T47D (cell line): ENCODE data around the gene LEUTX.

Source experiments
- DNase-seq, 2 experiments: peaks; one replicate each; pipeline versions ENCODE4 v3.0.0 to v3.0.0-alpha.2; 2011 to 2012; ENCODE audit warnings: low read depth in 1 of 2, low spot score in 1 of 2
- JUND ChIP-seq: IDR thresholded peaks from 2 replicates; pipeline ENCODE4 v1.6.1; 2012; ENCODE audit warnings: low read depth
- in situ Hi-C: cut with HindIII; loops from 2 replicates; pipeline ENCODE4 v1.10.0; 2016; ENCODE audit warnings: low sequenced_read_pairs, low pct_unique_long_range_greater_than_20kb

Gene LEUTX, protein sequence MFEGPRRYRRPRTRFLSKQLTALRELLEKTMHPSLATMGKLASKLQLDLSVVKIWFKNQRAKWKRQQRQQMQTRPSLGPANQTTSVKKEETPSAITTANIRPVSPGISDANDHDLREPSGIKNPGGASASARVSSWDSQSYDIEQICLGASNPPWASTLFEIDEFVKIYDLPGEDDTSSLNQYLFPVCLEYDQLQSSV

DNA sequence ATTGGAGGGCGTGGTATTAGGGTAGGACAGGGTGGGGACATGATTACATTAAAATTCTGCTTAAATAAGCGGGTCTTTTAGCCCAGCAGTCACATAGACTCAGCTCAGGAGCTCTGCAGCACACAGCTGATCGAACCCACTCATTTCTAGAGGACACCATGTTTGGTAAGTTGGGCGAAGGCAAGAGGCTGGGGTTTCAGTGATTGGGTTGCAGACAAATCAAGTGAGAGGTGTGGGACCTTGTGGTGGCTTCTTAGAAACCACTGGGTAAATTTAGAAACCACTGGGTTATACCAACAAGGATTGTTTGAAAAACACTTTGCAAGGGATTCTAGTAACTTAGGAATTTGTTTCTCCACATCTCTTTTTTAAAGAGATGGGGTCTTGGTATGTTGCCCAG lies at the start of gene LEUTX:
LEUTX (plus strand) TSS at position 92 of the 400 bp plus-strand sequence; CDS start at position 159, 67 bp downstream.
- DNase-seq = no peak
- TF ChIP-seq JUND = no peak
- in situ Hi-C loops = no loop called here

DNA sequence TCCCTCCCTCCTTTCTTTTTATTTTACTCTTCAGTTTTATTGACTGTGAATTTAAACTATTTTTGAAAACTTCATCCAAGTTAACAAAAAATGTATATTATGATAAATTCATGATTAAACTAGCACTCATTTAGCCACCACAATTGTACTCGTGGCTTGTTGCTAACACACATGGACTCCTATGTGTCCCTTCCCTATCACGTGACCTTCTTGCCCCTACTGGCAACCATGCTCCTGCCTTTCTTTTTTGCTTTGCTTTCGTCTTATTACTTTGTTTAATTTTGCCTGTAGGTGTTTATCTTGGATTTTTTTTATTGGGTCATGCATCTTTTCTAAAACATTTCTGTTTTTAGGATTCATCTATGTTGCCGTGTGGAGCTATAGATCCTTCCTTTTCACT lies 49.1 kb upstream of the LEUTX start:
- no peak for TF ChIP-seq JUND
- no peak for DNase-seq
- in situ Hi-C loops = no loop called here

DNA sequence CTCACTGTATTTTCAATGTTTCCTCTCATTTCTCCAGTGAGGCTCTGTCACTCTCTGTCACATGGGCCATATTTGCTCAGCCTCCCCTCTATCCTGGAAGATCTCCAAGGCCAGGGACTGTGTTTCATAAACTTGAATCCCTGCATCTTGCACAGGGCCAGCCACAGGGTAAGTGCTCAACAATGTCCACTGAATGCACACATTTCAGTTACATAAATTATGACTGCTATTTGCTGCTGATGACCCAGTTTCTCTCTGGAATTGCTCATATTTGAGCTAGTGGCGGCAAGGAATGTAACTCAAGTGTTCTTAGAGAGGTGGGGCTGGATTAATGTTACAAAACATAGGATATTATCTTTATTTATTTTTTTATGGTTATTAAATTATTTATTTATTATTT lies 47.0 kb upstream of the LEUTX start:
- in situ Hi-C loops = no loop called here
- DNase-seq = no peak
- no peak for TF ChIP-seq JUND

DNA sequence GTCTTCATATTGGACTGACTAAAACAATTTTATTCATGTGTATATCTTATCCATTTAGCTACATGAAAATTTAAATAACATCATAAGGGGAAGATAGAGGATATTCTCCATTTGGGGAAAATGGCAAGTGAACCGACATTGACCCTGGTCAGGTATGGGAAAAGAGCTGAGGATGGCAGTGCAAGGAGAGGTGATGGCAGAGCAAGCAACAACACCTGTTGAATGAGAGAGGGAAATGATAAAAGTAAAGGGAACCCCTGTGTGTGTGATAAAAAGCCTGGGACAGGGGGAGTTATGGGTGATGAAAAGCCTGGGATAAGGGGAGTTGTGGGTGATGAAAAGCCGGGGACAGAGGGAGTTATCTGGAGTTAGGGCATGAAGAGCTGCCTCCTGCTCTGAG lies 44.8 kb upstream of the LEUTX start:
- in situ Hi-C loops = no loop called here
- TF ChIP-seq JUND = no peak
- DNase-seq = no peak

DNA sequence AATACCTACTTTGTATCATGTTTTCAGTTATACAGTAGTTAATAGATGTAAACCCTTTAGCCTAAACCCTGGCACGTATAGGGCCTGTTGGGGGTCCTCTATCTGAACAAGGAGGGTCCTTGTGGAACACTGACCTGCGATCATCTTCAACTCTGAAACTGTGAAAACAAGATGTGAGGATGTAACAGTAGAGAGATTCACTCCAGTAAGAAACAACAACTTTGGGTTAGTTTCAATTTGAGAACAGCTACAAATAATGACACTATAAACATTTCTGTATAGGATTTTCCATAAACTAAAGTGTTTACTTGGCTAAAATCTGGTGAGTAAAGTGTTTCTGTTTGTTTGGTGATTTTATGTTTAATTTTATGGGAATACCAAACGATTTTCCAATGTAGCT lies 43.0 kb upstream of the LEUTX start:
- in situ Hi-C loops = no loop called here

DNA sequence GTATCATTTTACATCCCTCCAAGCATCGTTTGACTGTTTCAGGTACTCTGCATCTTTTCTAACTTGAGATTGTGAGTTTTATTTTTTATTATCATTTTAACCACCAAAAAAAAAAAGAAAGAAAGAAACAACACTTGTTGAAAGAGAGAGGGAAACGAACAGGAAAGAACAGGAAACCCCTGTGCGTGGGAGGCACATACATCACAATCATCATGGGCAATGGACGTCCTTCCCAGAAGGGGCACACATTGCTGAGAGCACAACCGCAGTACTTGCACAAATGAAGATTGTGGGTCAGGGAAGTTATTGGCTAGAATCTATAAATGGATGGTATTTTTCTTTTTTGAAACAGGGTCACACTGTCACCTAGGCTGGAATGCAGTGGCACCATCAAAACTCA lies 42.6 kb upstream of the LEUTX start:
- no peak for DNase-seq
- TF ChIP-seq JUND = no peak
- in situ Hi-C loops = no loop called here

More for the DNA sequence above, 43.0 kb upstream of the LEUTX start:
- no peak for TF ChIP-seq JUND
- DNase-seq = no peak

DNA sequence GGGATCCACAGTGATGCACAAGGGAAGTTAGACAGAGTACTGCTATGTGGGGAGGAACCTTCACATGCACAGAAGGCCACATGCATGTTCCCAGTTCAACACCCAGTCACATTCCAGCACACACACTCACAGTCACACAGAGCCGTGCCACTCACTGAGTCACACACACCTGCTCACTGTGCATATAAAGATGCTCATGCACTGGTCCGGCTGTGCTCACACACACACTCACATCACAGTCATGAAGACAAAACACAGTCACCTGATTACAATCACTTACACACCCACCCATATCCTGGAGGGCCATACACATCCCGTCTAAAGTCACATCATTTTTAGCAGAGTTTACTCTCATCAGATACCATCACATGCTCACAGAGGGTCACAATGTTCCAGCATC lies 41.3 kb upstream of the LEUTX start:
- TF ChIP-seq JUND = no peak
- in situ Hi-C loops = no loop called here
- DNase-seq = no peak

DNA sequence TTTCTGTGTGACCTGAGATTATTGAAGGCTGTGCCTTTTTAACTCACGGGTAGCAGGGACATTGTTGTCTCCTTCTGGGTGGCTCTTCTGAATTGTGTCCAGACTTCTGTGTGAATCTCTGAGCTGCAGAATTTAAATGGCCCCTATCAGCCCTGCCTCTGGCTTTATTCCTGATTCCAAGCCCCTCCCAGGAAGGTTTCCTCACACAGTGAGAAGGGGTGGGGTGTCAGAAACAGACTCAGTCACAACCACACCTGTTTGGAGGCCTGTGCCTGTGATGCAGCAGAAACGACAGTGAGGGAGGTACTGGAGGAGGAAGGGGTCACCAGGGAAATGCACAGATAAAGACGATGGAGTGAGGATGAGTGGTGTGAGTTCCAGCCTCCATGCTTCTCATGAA lies 40.8 kb upstream of the LEUTX start, which contains the start of gene CLC:
CLC (minus strand) TSS at position 139 of the 400 bp plus-strand sequence; CDS start at position 62, 77 bp downstream.
- in situ Hi-C loops = no loop called here
- DNase-seq = no peak
- no peak for TF ChIP-seq JUND

DNA sequence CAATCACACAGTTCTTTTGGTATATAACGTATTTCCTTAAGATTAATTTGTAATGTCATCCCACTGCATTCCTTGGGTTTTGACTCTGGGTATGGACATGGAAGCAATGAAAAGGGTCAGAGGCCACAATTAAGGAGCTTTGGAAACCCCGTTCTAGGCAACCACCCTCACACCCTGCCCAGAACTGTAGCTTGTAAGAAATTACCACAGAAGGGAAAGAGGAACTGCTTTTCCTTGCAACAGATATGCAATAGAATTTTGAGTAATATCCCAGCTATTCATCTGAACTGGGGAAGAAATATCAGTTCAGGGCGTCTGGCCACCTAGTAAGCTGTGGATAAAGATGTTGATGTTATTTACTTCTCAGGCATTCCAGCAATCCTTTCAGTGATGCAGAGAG lies 39.8 kb upstream of the LEUTX start:
- TF ChIP-seq JUND = no peak
- in situ Hi-C loops = no loop called here
- no peak for DNase-seq

DNA sequence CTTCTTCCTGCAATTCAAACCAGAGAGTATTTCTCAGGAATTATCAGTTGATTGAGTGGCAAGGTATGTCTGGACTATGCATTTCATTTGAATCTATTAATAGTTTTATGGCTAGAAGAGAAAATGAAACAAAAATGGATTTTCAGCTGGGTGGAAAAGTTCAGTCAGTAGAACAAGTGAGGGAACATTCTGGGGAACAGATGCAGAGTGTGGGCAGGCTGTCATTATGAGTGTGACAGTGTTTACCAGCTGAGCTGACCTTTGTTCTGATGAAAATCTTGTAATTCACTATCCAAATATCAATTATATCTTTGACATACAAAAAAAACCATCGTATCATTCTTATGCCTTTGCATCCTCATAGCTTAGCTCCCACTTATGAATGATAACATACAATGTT lies 38.3 kb upstream of the LEUTX start:
- in situ Hi-C loops = no loop called here
- DNase-seq = no peak

DNA sequence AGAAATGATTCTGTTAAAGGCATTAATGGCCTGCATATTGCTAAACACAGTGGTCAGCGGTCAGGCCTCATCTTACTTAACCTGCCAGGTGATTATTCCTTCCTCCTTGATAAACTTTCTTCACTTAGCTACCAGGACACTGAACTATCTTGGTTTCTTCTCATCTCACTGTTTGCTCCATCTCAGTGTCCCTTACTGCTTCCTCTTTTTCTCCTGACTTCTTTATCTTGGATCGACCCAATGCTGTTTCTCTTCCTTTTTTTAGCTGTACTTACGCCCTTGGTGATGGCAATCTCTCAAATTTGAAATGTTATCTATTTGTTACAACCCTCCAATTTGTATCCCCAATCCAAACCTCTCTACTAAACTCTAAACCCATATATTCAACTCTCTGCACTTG lies 33.0 kb upstream of the LEUTX start:
- no peak for DNase-seq
- in situ Hi-C loops = no loop called here
- TF ChIP-seq JUND = no peak

More for the DNA sequence above, 38.3 kb upstream of the LEUTX start:
- TF ChIP-seq JUND = no peak

DNA sequence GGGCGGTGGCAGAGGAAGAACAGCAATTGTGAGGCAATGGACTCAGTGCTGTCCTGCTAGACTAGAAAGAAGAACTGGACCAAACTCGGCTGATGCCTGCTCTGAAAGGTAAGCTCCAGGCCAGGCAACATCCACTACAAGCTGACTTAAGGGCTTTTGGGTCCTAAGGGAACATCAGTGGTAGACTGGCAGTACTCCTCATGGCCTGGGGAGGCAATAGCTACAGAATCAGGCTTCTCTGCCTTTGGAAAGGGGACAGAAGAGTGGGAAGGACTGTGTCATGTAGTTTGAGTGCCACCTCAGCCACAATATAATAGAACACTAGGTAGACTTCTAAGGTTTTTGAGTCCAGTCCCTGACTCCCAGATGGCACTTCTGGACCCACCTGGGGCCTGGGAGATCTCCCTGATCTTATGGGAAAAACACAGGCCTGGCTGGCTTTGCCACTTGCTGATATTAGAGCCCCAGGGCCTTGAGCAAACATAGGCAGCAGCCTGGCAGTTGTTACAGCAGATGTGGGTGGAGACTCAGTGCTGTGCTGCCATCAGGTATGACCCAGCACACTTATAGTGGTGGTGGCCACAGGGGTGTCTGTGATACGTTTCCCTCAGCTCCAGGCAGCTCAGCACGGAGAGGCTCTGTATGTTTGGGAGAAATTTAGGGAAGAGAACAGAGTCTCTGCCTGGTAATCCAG lies 31.7 kb upstream of the LEUTX start:
- DNase-seq = no peak
- in situ Hi-C loops = no loop called here
- no peak for TF ChIP-seq JUND

DNA sequence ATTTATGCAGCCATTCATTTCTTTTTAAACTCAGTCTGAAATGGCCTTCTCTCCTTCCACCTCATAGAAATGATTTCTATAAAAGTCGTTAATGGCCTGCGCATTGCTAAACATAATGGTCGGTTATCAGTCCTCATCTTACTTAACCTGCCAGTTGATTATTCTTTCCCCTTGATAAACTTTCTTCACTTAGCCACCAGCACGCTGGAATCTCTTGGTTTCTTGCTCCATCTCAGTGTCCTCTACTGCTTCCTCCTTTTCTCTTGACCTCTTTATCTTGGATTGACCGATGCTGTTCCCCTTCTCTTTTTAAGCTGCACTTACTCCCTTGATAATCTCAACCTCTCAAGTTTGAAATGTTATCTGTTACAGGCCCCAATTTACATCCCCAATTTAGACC lies 28.7 kb upstream of the LEUTX start:
- in situ Hi-C loops = no loop called here
- TF ChIP-seq JUND = no peak
- no peak for DNase-seq
